Activated CD4-positive, alpha-beta memory T cell treated with anti-CD3 and anti-CD28 coated beads for 36 hours (primary cell): ENCODE data around the gene SLC39A5. TPM values are rescaled to one million over a fixed set of nuclear protein-coding genes. Genes with fewer than 3 reads are reported as not detected.

Experiments used
- CTCF ChIA-PET: fragments of 350-600 bp; sonication (Branson Sonifier 250); formaldehyde crosslinking; loops from one replicate; lab custom pipeline; 2021; ENCODE audit warnings: antibody characterized with exemption, inconsistent platforms; lab: Charles Lee
- POLR2A ChIA-PET: fragments of 350-600 bp; sonication (Branson Sonifier 250); formaldehyde crosslinking; loops from one replicate; lab custom pipeline; 2021; ENCODE audit warnings: antibody characterized with exemption; lab: Charles Lee
- DNase-seq: peaks from one replicate; pipeline ENCODE4 v3.0.0-alpha.2; 2020
- H3K27ac Mint-ChIP-seq: one replicate; pipeline ENCODE4 v1.8.0; 2021; ENCODE audit warnings: mixed read lengths
- H3K27me3 Mint-ChIP-seq: one replicate; pipeline ENCODE4 v1.8.0; 2021; ENCODE audit warnings: mixed read lengths
- H3K36me3 Mint-ChIP-seq: one replicate; pipeline ENCODE4 v1.8.0; 2021; ENCODE audit warnings: mixed read lengths
- H3K4me1 Mint-ChIP-seq: one replicate; pipeline ENCODE4 v1.8.0; 2021; ENCODE audit warnings: low read depth, mixed read lengths
- H3K4me3 Mint-ChIP-seq: one replicate; pipeline ENCODE4 v1.8.0; 2021; ENCODE audit warnings: mild to moderate bottlenecking, mixed read lengths
- H3K9me3 Mint-ChIP-seq: one replicate; pipeline ENCODE4 v1.8.0; 2021; ENCODE audit warnings: mixed read lengths
- intact Hi-C: fragments of 100-400 bp; cut with micrococcal nuclease; formaldehyde crosslinking; loops from one replicate; pipeline ENCODE4 v1.15.1; 2023
- total RNA-seq, 2 experiments: library from RNA; stranded (reverse); gene quantifications; one replicate each; pipeline ENCODE4 v1.2.3, GENCODE V29; 2021

The SLC39A5 gene, protein sequence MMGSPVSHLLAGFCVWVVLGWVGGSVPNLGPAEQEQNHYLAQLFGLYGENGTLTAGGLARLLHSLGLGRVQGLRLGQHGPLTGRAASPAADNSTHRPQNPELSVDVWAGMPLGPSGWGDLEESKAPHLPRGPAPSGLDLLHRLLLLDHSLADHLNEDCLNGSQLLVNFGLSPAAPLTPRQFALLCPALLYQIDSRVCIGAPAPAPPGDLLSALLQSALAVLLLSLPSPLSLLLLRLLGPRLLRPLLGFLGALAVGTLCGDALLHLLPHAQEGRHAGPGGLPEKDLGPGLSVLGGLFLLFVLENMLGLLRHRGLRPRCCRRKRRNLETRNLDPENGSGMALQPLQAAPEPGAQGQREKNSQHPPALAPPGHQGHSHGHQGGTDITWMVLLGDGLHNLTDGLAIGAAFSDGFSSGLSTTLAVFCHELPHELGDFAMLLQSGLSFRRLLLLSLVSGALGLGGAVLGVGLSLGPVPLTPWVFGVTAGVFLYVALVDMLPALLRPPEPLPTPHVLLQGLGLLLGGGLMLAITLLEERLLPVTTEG
- total RNA-seq: 1 to 10 TPM in 1 of 2 experiments, under 1 TPM in 1; 0.59 to 1.7 TPM

DNA sequence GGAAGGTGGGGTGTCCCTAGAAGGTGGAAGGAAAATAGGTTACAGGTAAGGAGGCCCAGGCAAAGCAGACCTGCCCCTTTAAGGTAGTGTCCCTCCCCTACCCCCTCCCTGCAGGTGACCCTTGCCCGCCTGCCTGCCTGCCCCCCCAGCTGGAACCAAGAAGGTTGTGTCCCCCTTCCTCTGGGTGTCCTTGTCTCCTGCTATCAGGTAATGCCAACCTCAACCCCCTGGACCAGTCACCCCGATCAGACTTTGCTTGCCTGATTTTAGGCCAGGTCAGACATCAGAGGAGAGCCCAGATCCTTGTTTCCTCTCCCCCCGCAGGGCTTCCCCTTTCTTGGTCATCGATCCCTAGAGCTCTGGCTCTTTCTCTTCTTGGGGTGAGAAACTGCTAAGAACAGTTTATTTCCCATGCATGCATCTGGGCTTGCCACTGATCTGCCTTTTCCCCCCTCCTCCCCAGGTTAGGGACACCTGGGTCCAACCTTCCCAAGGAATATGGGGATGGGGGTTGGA is at the start of gene SLC39A5:
SLC39A5 (plus strand) TSS at position 136 of the 516 bp plus-strand sequence. CDS start 1,224 bp downstream, outside the sequence.
- Mint-ChIP-seq H3K27ac (no peak within 1 kb of the TSS), H3K27me3 (no peaks in the 10 kb centered on the region), H3K4me1 (peaks cover 7% of the 10 kb centered on the region), H3K4me3 (no peak within 1 kb of the TSS), H3K9me3 (no peaks in the 10 kb centered on the region), H3K36me3 (peaks cover 12% of the 10 kb centered on the region)
- intact Hi-C loops: loop anchor here (10.0 kb wide), 1 partner anchor 255 kb away; the partner anchor contains the start of gene RAB5B
- ChIA-PET CTCF (no interaction called here), POLR2A (no interaction called here)
- no peak for DNase-seq

DNA sequence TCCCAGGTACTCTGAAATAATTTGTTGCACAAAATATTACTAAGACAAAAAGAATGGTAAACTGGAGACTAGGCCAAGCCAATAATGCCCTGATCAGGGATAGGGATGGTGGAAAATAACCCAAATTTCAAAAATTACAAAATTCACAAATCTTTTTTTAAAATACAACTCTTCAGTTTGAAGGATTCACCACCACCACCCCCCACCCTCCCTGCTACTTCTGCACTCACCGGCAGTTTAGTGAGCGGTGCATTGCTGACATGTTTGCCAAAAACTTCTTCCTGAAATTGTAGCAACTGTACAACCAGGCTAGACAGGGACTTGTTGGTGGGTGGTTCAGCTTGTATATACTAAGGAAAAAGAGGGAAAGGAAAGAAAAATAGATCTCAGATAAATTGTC is 42.9 kb upstream of the SLC39A5 start:
- intact Hi-C loops: no loop called here

DNA sequence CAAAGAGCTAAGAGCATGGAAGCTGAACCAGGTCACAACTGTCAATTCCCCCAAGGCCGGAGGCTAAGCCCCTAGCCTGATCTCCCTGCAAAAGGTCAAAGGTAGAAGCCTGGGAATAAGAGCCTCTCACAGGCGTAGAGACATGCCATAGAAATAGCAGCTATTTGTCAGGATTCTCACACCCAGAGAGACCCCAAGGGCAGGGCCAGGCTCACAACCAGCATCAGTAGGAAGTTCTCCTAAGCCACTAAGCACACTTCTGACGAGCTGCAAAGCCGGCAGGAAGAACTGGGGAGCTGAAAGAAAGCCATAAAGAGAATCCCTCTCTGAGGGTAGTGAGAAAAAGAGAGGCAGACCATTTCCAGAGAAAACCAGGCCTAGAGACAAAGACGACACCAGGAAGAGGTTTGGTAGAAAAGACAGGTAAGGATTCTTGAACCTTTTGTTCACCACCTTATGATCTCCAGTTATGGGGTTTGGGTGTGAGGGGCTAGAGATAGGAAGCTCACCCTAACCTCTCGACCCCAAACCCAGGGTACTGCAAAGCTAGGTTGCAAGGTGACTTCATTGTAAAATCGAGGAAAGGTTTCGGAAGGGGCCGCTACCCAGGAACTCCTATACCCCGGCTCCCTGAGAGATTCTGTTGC is 41.6 kb upstream of the SLC39A5 start:
- CTCF ChIA-PET: interaction anchor here (0.9 to 6.3 kb wide), 14 partner anchors 8 to 260 kb away, joined by 3 to 168 read pairs (median 13); partner anchors contain the start of genes ANKRD52, ESYT1, MYL6 and MYL6B
- peaks cover 32% of the 10 kb centered on the region for H3K4me1 Mint-ChIP-seq
- H3K36me3 Mint-ChIP-seq: peaks cover 23% of the 10 kb centered on the region
- peak overlapping the region; percentile 87 for H3K27ac Mint-ChIP-seq
- no peak for DNase-seq
- no peaks in the 10 kb centered on the region for H3K27me3 Mint-ChIP-seq
- H3K9me3 Mint-ChIP-seq: no peaks in the 10 kb centered on the region
- POLR2A ChIA-PET: interaction anchor here (0.7 to 4.4 kb wide), 11 partner anchors 13 to 128 kb away, joined by 3 to 54 read pairs (median 7); partner anchors contain the start of genes ANKRD52, CNPY2, COQ10A and MYL6
- peak overlapping the region; percentile 87 for H3K4me3 Mint-ChIP-seq
- intact Hi-C loops: loop anchor here (1.0 to 2.0 kb wide), 3 partner anchors 62 to 141 kb away; partner anchors contain the start of gene ZC3H10

More for the DNA sequence above, 42.9 kb upstream of the SLC39A5 start:
- no peaks in the 10 kb centered on the region for H3K9me3 Mint-ChIP-seq
- ChIA-PET CTCF (interaction anchor here (1.5 to 6.3 kb wide), 5 partner anchors 26 to 71 kb away, joined by 6 to 168 read pairs (median 50); partner anchors contain the start of genes ANKRD52, ESYT1, MYL6 and RNF41), POLR2A (interaction anchor here (1.5 to 4.4 kb wide), 2 partner anchors 22 to 69 kb away, joined by 3 to 54 read pairs; partner anchors contain the start of genes RPL41 and ZC3H10)
- peak overlapping the region; percentile 87 for H3K27ac Mint-ChIP-seq
- no peak for DNase-seq
- peaks cover 25% of the 10 kb centered on the region for H3K36me3 Mint-ChIP-seq
- H3K4me3 Mint-ChIP-seq: no peak overlapping the region
- no peaks in the 10 kb centered on the region for H3K27me3 Mint-ChIP-seq
- peaks cover 29% of the 10 kb centered on the region for H3K4me1 Mint-ChIP-seq

DNA sequence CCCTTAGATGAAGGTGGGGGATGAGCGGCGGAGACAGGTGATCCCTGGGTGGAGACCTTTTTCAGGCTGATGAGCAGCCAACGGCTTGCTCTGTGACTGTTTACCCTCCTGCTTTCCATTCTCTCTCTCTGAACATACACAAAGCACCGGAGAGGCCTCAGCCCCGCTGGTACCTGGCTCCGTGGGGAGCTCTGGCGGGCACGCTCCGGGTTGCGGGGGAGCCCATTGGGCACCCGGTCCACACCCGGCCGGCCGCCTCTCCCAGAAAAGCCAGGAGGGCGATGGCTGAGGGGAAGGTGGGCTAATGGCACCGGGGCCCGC is 41.1 kb upstream of the SLC39A5 start:
- Mint-ChIP-seq H3K4me1 (peaks cover 35% of the 10 kb centered on the region), H3K9me3 (no peaks in the 10 kb centered on the region), H3K36me3 (peaks cover 21% of the 10 kb centered on the region), H3K4me3 (peak overlapping the region; percentile 87), H3K27ac (peak overlapping the region; percentile 87), H3K27me3 (no peaks in the 10 kb centered on the region)
- ChIA-PET POLR2A (interaction anchor here (0.6 to 4.4 kb wide), 14 partner anchors 14 to 491 kb away, joined by 3 to 54 read pairs (median 6); partner anchors contain the start of genes ANKRD52, CNPY2, COQ10A and CS), CTCF (interaction anchor here (0.7 to 6.3 kb wide), 26 partner anchors 9 to 450 kb away, joined by 3 to 168 read pairs (median 6); partner anchors contain the start of genes ANKRD52, COQ10A, ESYT1 and MYL6)
- DNase-seq: no peak
- intact Hi-C loops: loop anchor here (1.0 to 2.0 kb wide), 4 partner anchors 36 to 142 kb away; partner anchors contain the start of genes MYL6B and ZC3H10

DNA sequence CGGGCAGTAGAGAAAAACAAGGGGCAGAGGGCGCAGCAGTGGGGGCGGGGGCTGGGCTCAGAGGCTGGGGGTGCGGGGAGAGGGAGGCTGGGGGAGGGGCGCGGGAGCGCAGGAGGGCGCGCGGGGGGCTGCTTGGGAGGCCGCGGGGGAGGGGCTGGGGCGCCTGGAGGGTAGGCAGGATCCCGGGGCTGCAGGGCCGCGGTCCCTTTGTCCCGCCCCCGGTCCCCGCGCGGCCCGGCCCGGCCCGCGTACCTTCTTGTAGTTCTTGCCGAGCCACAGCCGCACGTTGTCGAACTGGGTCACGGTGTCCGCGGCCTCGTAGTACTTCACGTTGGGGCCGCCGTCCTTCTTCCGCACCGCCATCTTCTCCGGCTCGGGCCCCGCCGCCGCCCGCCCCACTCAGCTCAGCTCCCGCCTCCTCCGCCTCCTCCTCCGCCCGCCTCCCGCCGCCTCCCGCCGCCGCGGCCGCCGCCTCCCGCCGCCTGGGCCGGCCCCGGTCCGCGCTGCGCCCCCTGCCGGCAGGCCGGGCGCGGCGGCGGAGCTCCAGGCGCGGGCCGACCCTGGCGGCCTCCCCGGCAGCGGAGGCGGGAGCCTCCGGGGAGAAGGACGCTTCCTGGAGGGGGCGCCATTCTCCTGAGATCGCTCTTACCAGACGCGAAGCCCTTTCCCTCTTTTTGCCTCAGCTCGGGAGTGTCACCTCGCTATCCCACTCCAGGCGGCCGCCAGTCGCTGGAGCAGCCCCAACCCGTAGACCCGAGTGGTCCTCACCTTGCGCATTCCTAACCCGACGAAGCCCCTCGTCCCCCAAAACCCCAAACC is 40.5 kb upstream of the SLC39A5 start, which contains the start of gene SMARCC2:
SMARCC2 (minus strand) TSS at position 385 of the 819 bp plus-strand sequence; CDS start at position 363, 22 bp downstream.
- H3K4me1 Mint-ChIP-seq: peaks cover 35% of the 10 kb centered on the region
- POLR2A ChIA-PET: interaction anchor here (0.6 to 4.4 kb wide), 22 partner anchors 14 to 490 kb away, joined by 3 to 54 read pairs (median 5); partner anchors contain the start of genes ANKRD52, CNPY2, CS and ESYT1
- peak; percentile 92 for DNase-seq

DNA sequence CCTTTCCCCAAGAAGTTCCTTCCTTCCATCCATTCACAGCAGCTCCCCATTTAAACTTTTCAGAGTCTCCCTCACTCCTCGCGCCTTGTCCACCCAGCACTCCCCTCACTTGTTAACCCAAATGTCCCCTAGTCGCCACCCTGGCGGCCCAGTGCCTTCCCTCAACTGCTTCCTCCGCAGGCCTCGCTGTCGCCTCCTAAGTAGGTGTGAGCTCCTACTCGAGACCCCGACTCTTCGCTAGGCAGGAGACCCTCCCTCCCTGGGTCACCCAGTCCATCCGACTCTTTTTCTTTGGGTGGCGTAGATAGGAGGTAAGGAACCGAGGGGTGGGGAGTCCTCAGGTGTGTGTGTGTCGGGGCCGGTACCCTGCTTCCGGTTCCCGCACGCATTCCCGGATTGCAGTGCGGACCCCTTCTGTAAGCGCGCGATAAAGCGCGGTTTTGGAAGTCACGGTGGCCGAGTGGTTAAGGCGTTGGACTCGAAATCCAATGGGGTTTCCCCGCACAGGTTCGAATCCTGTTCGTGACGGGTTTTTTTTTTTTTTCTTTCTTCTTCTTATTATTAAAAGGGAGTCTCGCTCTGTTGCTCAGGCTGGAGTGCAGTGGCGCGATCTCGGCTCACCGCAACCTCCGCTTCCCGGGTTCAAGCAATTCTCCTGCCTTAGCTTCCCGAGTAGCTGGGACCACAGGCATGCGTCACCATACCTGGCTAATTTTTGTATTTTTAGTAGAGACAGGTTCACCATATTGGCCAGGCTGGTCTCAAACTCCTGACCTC is 39.7 kb upstream of the SLC39A5 start:
- intact Hi-C loops: loop anchor here (1.0 to 2.0 kb wide), 2 partner anchors 38 to 143 kb away; partner anchors contain the start of gene MYL6B
- Mint-ChIP-seq H3K36me3 (peaks cover 12% of the 10 kb centered on the region), H3K9me3 (no peaks in the 10 kb centered on the region), H3K4me1 (peaks cover 35% of the 10 kb centered on the region), H3K27me3 (no peaks in the 10 kb centered on the region), H3K4me3 (peak overlapping the region; percentile 86), H3K27ac (peak overlapping the region; percentile 95)
- ChIA-PET POLR2A (interaction anchor here (0.6 to 4.4 kb wide), 16 partner anchors 13 to 148 kb away, joined by 3 to 54 read pairs (median 5); partner anchors contain the start of genes CS, ESYT1, IL23A and MYL6), CTCF (interaction anchor here (0.7 to 6.3 kb wide), 41 partner anchors 10 to 451 kb away, joined by 3 to 168 read pairs (median 6); partner anchors contain the start of genes ANKRD52, COQ10A, ESYT1 and MYL6)
- peak; percentile 91 for DNase-seq

More for the DNA sequence above, 40.5 kb upstream of the SLC39A5 start, which contains the start of gene SMARCC2:
- Mint-ChIP-seq H3K4me3 (peak within 1 kb of the TSS; percentile 87), H3K36me3 (peaks cover 18% of the 10 kb centered on the region), H3K27me3 (no peaks in the 10 kb centered on the region), H3K27ac (peak within 1 kb of the TSS; percentile 95), H3K9me3 (no peaks in the 10 kb centered on the region)
- CTCF ChIA-PET: interaction anchor here (0.6 to 6.3 kb wide), 46 partner anchors 9 to 450 kb away, joined by 3 to 168 read pairs (median 6); partner anchors contain the start of genes ANKRD52, COQ10A, ESYT1 and MYL6
- intact Hi-C loops: loop anchor here (1.0 to 2.0 kb wide), 2 partner anchors 37 to 143 kb away; partner anchors contain the start of gene MYL6B

DNA sequence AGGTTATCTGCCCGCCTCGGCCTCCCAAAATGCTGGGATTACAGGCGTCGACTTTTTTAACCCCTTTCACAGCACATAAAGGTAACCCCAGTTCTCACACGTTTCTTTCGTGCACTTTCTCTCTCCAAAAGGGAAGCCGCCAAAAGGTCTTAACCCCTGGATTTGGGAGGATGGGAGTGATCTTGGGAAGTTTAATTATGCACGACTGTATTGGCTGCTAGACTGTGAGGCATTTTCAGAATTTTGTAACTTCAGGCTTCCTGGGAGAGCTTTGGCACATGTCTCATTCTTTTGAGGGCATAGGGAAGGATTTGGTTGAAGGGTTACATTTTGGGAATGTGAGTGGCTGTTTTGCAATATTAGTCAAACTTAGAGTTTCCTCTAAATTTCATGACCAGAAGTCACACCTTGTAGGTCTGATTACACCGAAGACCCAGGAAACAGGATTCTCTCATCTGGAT is 39.1 kb upstream of the SLC39A5 start:
- Mint-ChIP-seq H3K36me3 (peaks cover 11% of the 10 kb centered on the region), H3K4me3 (peak overlapping the region; percentile 86), H3K27ac (peak overlapping the region; percentile 95), H3K27me3 (no peaks in the 10 kb centered on the region), H3K4me1 (peaks cover 34% of the 10 kb centered on the region), H3K9me3 (no peaks in the 10 kb centered on the region)
- CTCF ChIA-PET: interaction anchor here (1.2 to 6.3 kb wide), 10 partner anchors 15 to 307 kb away, joined by 3 to 168 read pairs (median 11); partner anchors contain the start of genes ESYT1, RNF41, RPL41 and ZC3H10
- POLR2A ChIA-PET: interaction anchor here (1.8 to 4.4 kb wide), 5 partner anchors 31 to 72 kb away, joined by 5 to 54 read pairs (median 17); partner anchors contain the start of genes ESYT1, MYL6, RNF41 and RPL41
- no peak for DNase-seq
- intact Hi-C loops: no loop called here

DNA sequence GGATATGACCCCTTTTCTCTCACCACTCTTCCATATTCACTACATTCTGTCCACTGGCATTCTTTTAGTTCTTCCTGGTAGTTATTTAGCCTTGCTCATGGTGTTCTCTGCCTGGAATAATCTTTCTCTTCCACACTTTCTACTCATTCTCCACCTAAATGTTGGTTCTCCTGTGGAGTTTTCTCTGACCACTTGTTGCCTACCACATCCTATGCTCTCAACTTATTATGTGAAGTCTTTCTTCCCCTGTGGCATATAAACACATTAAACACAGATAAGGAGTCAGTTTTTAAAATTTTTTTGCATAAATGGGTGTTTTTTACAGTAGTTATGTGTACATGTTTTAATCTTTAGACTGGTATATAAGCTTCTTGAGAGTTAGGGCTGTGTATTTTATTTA is 37.3 kb upstream of the SLC39A5 start:
- Mint-ChIP-seq H3K27ac (no peak overlapping the region), H3K36me3 (peaks cover 6% of the 10 kb centered on the region), H3K4me3 (no peak overlapping the region), H3K27me3 (no peaks in the 10 kb centered on the region), H3K9me3 (no peaks in the 10 kb centered on the region), H3K4me1 (peaks cover 23% of the 10 kb centered on the region)
- ChIA-PET CTCF (interaction anchor here (0.6 to 6.3 kb wide), 14 partner anchors 14 to 311 kb away, joined by 3 to 168 read pairs (median 4); partner anchors contain the start of genes ESYT1, RNF41, RPL41 and ZC3H10), POLR2A (no interaction called here)
- DNase-seq: no peak
- intact Hi-C loops: loop anchor here (2.0 kb wide), 2 partner anchors 74 to 108 kb away; partner anchors contain the start of genes COQ10A and CS

DNA sequence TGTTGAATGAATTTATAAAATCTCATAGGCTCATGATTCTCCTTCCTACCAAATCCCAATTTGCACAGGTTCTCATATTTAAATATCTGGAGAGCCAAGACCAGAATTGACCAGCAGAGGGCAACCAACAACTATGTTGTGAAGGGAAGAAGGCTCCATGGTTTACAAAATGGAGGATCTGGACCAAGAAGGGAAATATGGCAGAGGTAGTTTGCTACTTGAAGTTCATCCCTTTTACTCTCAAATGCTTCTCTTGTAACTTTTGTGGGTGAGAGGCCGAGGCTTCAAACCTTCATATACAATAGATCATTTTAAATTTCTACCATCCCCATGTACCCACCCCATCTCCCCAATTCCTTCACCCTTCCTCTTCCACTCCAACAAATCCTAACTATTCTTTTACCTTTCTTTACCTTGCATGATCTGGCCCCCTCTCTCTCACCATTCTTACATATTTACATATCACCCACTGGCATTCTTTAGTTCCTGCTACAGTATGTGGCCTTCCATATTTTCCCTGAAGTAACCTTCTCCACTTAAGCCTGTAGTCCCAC is 36.7 kb upstream of the SLC39A5 start:
- Mint-ChIP-seq H3K4me3 (no peak overlapping the region), H3K9me3 (no peaks in the 10 kb centered on the region)
- CTCF ChIA-PET: interaction anchor here (0.6 to 6.3 kb wide), 8 partner anchors 29 to 311 kb away, joined by 3 to 168 read pairs (median 4); partner anchors contain the start of genes ESYT1, RNF41, RPL41 and ZC3H10

More for the DNA sequence above, 36.7 kb upstream of the SLC39A5 start:
- Mint-ChIP-seq H3K4me1 (peaks cover 17% of the 10 kb centered on the region), H3K27me3 (no peaks in the 10 kb centered on the region), H3K27ac (peak overlapping the region; percentile 58), H3K36me3 (peaks cover 5% of the 10 kb centered on the region)
- intact Hi-C loops: loop anchor here (1.0 to 2.0 kb wide), 6 partner anchors 31 to 275 kb away; partner anchors contain the start of genes ANKRD52, COQ10A, CS and NABP2
- POLR2A ChIA-PET: no interaction called here
- peak; percentile 81 for DNase-seq
